ENCODE results near the gene PPFIBP2.

DNA sequence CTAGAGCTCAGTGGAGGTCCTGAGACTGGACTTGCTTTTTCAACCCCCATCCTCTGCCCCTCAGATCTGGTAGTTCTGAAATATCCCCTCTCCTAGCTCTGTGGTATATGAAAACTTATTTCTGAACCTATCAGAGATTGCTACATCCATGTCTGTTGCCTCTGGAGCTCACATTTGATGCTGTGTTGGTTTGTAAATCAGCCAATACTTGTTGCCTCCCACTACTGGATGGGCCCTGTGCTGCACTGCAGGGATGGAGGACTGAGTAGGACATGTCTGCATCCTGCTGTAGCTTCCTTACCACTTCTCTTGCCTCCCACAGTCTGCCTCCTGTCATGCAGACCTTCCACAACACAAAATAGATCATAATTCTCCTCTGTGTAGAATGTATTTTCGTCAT lies 23.3 kb upstream of the PPFIBP2 start:
- TF ChIP-seq, protein P1, sequence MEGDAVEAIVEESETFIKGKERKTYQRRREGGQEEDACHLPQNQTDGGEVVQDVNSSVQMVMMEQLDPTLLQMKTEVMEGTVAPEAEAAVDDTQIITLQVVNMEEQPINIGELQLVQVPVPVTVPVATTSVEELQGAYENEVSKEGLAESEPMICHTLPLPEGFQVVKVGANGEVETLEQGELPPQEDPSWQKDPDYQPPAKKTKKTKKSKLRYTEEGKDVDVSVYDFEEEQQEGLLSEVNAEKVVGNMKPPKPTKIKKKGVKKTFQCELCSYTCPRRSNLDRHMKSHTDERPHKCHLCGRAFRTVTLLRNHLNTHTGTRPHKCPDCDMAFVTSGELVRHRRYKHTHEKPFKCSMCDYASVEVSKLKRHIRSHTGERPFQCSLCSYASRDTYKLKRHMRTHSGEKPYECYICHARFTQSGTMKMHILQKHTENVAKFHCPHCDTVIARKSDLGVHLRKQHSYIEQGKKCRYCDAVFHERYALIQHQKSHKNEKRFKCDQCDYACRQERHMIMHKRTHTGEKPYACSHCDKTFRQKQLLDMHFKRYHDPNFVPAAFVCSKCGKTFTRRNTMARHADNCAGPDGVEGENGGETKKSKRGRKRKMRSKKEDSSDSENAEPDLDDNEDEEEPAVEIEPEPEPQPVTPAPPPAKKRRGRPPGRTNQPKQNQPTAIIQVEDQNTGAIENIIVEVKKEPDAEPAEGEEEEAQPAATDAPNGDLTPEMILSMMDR (conservative IDR thresholded peaks at IDR 0.05), result no peak
- no peak for TF ChIP-seq EZH2 (IDR thresholded peaks at IDR 0.05; ENCODE audit: low read depth)
